K562 treated with DMSO at 1 percent for 12 hours (cell line): ENCODE measurements around the gene TXLNA. TPM values are rescaled to one million over a fixed set of nuclear protein-coding genes. Genes with fewer than 3 reads are reported as not detected.

Experiments used
- total RNA-seq: library from RNA; unstranded; fragments of 300-600 nt; gene quantifications from 2 replicates; pipeline ENCODE4 v1.2.3, GENCODE V29; 2022; ENCODE audit not compliant: insufficient read depth

TXLNA gene
- 23.0 and 51.0 TPM in 2 replicates for total RNA-seq

GRCh38 chr1:32179443-32180185 is at the start of gene TXLNA:
TSS of gene TXLNA (plus strand) at chr1:32179675. CDS start at chr1:32180346, 671 bp downstream.

GRCh38 chr1:32200226-32201010 is 20.9 kb downstream of the TXLNA start, which contains the start of gene CCDC28B:
TSS of gene CCDC28B (plus strand) at chr1:32200595. CDS start at chr1:32201936, 1,341 bp downstream.

DNA sequence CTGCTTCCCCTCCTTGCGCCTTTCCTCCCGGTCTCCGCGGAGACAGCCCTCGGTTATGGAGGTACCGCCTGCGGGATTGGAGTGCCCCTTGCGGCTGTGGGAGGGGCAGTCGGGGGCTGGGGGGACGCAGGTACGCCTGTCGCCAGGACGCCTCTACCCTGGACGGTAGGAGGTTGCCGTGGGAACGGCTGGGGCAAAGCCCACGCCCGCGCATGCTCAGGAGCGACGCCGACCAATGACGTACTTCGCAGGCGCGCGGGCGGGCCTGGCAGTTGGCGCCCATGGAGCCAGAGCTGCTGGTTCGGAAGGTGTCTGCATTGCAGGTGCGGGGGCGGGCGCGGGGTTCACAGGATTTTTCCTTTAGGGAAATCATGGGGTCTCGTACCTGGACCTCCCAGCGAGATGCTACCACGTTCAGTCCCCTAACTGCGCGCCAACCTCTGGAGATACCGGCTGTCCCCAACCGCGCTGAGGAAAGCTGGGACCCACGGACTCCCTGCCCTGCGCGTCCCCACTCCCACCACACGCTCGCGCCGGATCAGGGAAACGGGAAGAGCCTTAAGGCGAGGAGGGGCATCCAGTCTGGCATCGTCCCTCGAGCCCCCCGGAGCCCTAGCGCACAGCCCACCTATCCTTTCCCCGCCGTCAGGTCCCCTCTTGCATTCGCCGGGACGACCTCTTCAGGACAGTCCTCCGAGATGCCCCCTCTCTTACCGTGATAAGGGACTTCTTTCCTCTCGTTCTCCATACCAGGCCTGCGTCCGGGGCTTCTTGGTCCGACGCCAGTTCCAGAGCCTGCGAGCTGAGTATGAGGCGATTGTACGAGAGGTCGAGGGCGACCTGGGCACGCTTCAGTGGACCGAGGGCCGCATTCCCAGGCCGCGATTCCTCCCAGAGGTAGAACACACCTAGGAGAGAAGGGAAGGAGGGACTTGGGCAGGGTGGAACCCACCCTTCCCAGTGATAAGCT is 26.2 kb downstream of the TXLNA start, which contains the start of gene IQCC:
Gene IQCC (plus strand): TSS at position 271 of the 970 bp plus-strand sequence. CDS start 11 bp downstream, at position 282.

GRCh38 chr1:32208891-32209328 is 29.4 kb downstream of the TXLNA start, which contains the start of gene DCDC2B:
TSS of gene DCDC2B (plus strand) at chr1:32209089. CDS start at chr1:32209094, 5 bp downstream.

GRCh38 chr1:32221980-32222755 is 42.7 kb downstream of the TXLNA start, which contains the start of the genes EIF3I and TMEM234:
TSS of gene EIF3I (plus strand) at chr1:32222407. CDS start at chr1:32222442, 35 bp downstream.
TSS of gene TMEM234 (minus strand) at chr1:32222353. CDS start at chr1:32222322, 31 bp downstream.

DNA sequence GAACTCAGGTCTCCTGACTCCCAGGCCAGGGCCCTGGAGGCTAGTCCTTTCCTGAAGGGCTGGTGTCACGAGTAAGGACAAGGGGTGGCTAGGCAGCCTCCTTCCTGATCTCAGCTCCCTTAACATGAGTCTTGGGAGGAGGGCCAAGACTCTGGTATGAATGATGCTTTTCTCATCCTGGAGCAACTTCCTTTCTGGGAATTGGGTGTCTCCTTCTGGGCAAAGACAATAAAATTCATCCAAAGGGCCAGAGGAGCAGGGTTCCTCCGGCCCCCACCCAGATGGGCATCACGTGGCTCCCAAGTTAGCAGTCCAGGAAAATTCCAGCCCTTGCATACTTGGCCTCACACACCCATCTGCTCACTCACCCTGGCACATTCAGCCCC is 67.4 kb downstream of the TXLNA start, which contains the start of gene FAM167B:
Gene FAM167B (plus strand): TSS at position 335 of the 386 bp plus-strand sequence. CDS start 200 bp downstream, outside the sequence.

Other genes with a start within 250 kb of the TXLNA start
- 104 and 191 TPM in 2 replicates for gene PTP4A2, start 241.3 kb upstream of the TXLNA start, total RNA-seq
- gene KHDRBS1, start 165.8 kb upstream of the TXLNA start, total RNA-seq = 84.4 and 154 TPM in 2 replicates
- gene TMEM39B, start 106.7 kb upstream of the TXLNA start, total RNA-seq = 24.3 and 27.6 TPM in 2 replicates
- 10.3 and 25.6 TPM in 2 replicates for gene KPNA6, start 71.6 kb upstream of the TXLNA start, total RNA-seq
- gene CCDC28B, start 20.9 kb downstream of the TXLNA start, total RNA-seq = 25.5 and 27.9 TPM in 2 replicates
- 4.9 and 8.2 TPM in 2 replicates for gene IQCC, start 26.0 kb downstream of the TXLNA start, total RNA-seq
- gene DCDC2B, start 29.4 kb downstream of the TXLNA start, total RNA-seq = not detected in 2 replicates
- 8.0 and 8.4 TPM in 2 replicates for gene TMEM234, start 42.7 kb downstream of the TXLNA start, total RNA-seq
- 265 and 287 TPM in 2 replicates for gene EIF3I, start 42.7 kb downstream of the TXLNA start, total RNA-seq
- not detected in 2 replicates for gene FAM167B, start 67.5 kb downstream of the TXLNA start, total RNA-seq
- gene LCK, start 71.6 kb downstream of the TXLNA start, total RNA-seq = not detected in 2 replicates
- gene HDAC1, start 112.4 kb downstream of the TXLNA start, total RNA-seq = 139 and 261 TPM in 2 replicates
- 71.2 and 75.0 TPM in 2 replicates for gene MARCKSL1, start 156.6 kb downstream of the TXLNA start, total RNA-seq
- gene FAM229A, start 182.8 kb downstream of the TXLNA start, total RNA-seq = 14.5 and 27.7 TPM in 2 replicates
- 1.6 and 5.0 TPM in 2 replicates for gene TSSK3, start 182.9 kb downstream of the TXLNA start, total RNA-seq
- gene BSDC1, start 214.8 kb downstream of the TXLNA start, total RNA-seq = 38.0 and 80.7 TPM in 2 replicates